Colonic mucosa (tissue), 4 donors: ENCODE results near the gene NLGN3. TPM values are rescaled to one million over a fixed set of nuclear protein-coding genes. Genes with fewer than 3 reads are reported as not detected.

ENCODE experiments used
- DNase-seq: peaks from one replicate; pipeline ENCODE4 v3.0.0-alpha.2; 2020
- H3K27ac ChIP-seq: fragments of 200-600 bp; one replicate; pipeline ENCODE4 v1.8.0; 2021
- H3K27me3 ChIP-seq: fragments of 200-600 bp; one replicate; pipeline ENCODE4 v1.8.0; 2021
- H3K36me3 ChIP-seq: fragments of 200-600 bp; one replicate; pipeline ENCODE4 v1.8.0; 2021
- H3K4me1 ChIP-seq: fragments of 200-600 bp; one replicate; pipeline ENCODE4 v1.8.0; 2021; ENCODE audit warnings: mild to moderate bottlenecking
- H3K4me3 ChIP-seq: fragments of 200-600 bp; one replicate; pipeline ENCODE4 v1.8.0; 2021
- H3K9ac ChIP-seq, 2 donors: one replicate each; pipeline ENCODE4 v1.7.0; 2013; ENCODE audit warnings: control low read depth in 2 of 2, low read depth in 2 of 2, low read length in 2 of 2
- H3K9me3 ChIP-seq: fragments of 200-600 bp; one replicate; pipeline ENCODE4 v1.8.0; 2021
- intact Hi-C: fragments of 100-400 bp; cut with DNase I; formaldehyde crosslinking; loops from one replicate; pipeline ENCODE4 v1.14.1; 2022
- total RNA-seq, 2 donors: library from RNA; stranded (reverse); fragmentation: NEBNext Ultra II Directional in 1 of 2; extraction: Animal tissue kit (Norgen Biotek cat#: 25700) in 1 of 2; gene quantifications; one replicate each; pipeline ENCODE4 v1.2.1, GENCODE V29; 2021
- TF ChIP-seq, protein P1 (sequence below): fragments of 200-600 bp; IDR thresholded peaks from one replicate; pipeline ENCODE4 v1.8.0; 2022; ENCODE audit warnings: antibody characterized with exemption, mild to moderate bottlenecking
- donor health status: healthy.
- donor health status: DM: no; HTN: no; CAD: no.
- donor health status: DM: no; HTN: no; CAD: no.

NLGN3 gene
- under 1 TPM; 0.67 to 0.82 TPM for total RNA-seq

- Histone ChIP-seq H3K9ac (no peak within 1 kb of the TSS), H3K36me3 (no peaks in the 10 kb centered on the region), H3K27ac (no peak within 1 kb of the TSS), H3K4me3 (no peak within 1 kb of the TSS), H3K27me3 (no peaks in the 10 kb centered on the region), H3K4me1 (no peaks in the 10 kb centered on the region), H3K9me3 (no peaks in the 10 kb centered on the region)
- intact Hi-C loops, result no loop called here
- DNase-seq, result no peak
- TF ChIP-seq, protein P1, sequence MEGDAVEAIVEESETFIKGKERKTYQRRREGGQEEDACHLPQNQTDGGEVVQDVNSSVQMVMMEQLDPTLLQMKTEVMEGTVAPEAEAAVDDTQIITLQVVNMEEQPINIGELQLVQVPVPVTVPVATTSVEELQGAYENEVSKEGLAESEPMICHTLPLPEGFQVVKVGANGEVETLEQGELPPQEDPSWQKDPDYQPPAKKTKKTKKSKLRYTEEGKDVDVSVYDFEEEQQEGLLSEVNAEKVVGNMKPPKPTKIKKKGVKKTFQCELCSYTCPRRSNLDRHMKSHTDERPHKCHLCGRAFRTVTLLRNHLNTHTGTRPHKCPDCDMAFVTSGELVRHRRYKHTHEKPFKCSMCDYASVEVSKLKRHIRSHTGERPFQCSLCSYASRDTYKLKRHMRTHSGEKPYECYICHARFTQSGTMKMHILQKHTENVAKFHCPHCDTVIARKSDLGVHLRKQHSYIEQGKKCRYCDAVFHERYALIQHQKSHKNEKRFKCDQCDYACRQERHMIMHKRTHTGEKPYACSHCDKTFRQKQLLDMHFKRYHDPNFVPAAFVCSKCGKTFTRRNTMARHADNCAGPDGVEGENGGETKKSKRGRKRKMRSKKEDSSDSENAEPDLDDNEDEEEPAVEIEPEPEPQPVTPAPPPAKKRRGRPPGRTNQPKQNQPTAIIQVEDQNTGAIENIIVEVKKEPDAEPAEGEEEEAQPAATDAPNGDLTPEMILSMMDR, result no peak
These were observed at the start of gene NLGN3 for GRCh38 chrX:71144651-71145050. Gene NLGN3, plus strand, starts transcription at chrX:71144841. Its CDS starts 2,909 bp downstream, at chrX:71147750.

DNA sequence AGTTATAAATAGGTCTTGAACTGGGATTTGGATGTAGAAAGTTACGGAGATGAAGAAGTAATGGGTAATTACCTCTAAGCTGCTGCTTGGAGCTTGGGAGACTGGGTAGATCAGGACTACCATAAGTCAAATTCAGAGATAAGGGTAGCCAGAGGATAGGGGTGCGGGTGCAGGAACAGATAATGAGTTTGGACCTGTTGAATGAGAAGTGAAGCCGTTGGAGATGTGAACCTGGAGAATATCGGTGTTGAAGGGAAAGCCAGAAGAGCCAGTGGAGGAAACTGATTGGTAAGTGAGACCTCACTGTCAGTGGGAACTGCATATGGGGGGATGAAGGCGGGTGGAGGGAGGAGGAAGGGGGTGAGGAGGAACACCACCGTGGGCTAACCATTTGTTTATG, 49.6 kb upstream of the NLGN3 start:
- intact Hi-C loops, result no loop called here
- peak overlapping the region; percentile 50 for H3K4me3 ChIP-seq
- peak overlapping the region in 1 of 2 donors; percentile 57 for H3K9ac ChIP-seq
- no peak overlapping the region for H3K27ac ChIP-seq
- no peaks in the 10 kb centered on the region for H3K36me3 ChIP-seq
- H3K4me1 ChIP-seq, result no peaks in the 10 kb centered on the region
- H3K9me3 ChIP-seq, result no peaks in the 10 kb centered on the region
- H3K27me3 ChIP-seq, result no peaks in the 10 kb centered on the region
- TF ChIP-seq, protein P1, result no peak
- DNase-seq, result no peak

GRCh38 chrX:71095555-71095980, 49.1 kb upstream of the NLGN3 start, which contains the start of gene FOXO4:
Gene FOXO4, plus strand, starts transcription at chrX:71095851. Its CDS starts 678 bp downstream, at chrX:71096529.
- DNase-seq, result peak; percentile 93
- H3K4me3 ChIP-seq, result peak within 1 kb of the TSS; percentile 50
- H3K9me3 ChIP-seq, result no peaks in the 10 kb centered on the region
- H3K9ac ChIP-seq, result peak within 1 kb of the TSS; percentile 64 to 77
- no peaks in the 10 kb centered on the region for H3K4me1 ChIP-seq
- TF ChIP-seq, protein P1, result no peak
- intact Hi-C loops, result no loop called here
- H3K27me3 ChIP-seq, result no peaks in the 10 kb centered on the region
- no peaks in the 10 kb centered on the region for H3K36me3 ChIP-seq
- H3K27ac ChIP-seq, result peak within 1 kb of the TSS; percentile 36

GRCh38 chrX:71095981-71096759, 48.5 kb upstream of the NLGN3 start:
- Histone ChIP-seq H3K27me3 (no peaks in the 10 kb centered on the region), H3K36me3 (no peaks in the 10 kb centered on the region), H3K4me1 (no peaks in the 10 kb centered on the region), H3K9ac (peak overlapping the region; percentile 64 to 77), H3K9me3 (no peaks in the 10 kb centered on the region), H3K4me3 (peak overlapping the region; percentile 50), H3K27ac (peak overlapping the region; percentile 36)
- intact Hi-C loops, result no loop called here
- TF ChIP-seq, protein P1, result no peak
- DNase-seq, result peak; percentile 69

DNA sequence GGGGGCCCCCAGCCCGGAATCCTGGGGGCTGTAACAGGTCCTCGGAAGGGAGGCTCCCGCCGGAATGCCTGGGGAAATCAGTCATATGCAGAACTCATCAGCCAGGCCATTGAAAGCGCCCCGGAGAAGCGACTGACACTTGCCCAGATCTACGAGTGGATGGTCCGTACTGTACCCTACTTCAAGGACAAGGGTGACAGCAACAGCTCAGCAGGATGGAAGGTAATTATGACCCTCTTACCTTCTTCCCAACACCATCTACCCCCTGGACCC, 47.9 kb upstream of the NLGN3 start:
- intact Hi-C loops, result no loop called here
- TF ChIP-seq, protein P1, result no peak
- H3K9ac ChIP-seq, result peak overlapping the region; percentile 64 to 77
- no peak overlapping the region for H3K27ac ChIP-seq
- H3K27me3 ChIP-seq, result no peaks in the 10 kb centered on the region
- H3K9me3 ChIP-seq, result no peaks in the 10 kb centered on the region
- DNase-seq, result no peak
- H3K4me1 ChIP-seq, result no peaks in the 10 kb centered on the region
- peak overlapping the region; percentile 50 for H3K4me3 ChIP-seq
- no peaks in the 10 kb centered on the region for H3K36me3 ChIP-seq
